Endodermal cell (in vitro differentiated cells): ENCODE data around the gene PTPRN2. TPM values are rescaled to one million over a fixed set of nuclear protein-coding genes. Genes with fewer than 3 reads are reported as not detected.

Experiments
- DNase-seq: peaks from one replicate; pipeline ENCODE4 v3.0.0-alpha.2; 2017
- H3K27ac ChIP-seq: 2 replicates; pipeline ENCODE4 v1.5.1; 2013; ENCODE audit warnings: mild to moderate bottlenecking, low read depth, low read length, moderate library complexity
- H3K27me3 ChIP-seq: 2 replicates; pipeline ENCODE4 v1.6.1; 2013; ENCODE audit warnings: mild to moderate bottlenecking, low read length, moderate library complexity; ENCODE audit not compliant: insufficient read depth, control insufficient read depth, poor library complexity, severe bottlenecking
- H3K36me3 ChIP-seq: 2 replicates; pipeline ENCODE4 v1.7.0; 2013; ENCODE audit warnings: mild to moderate bottlenecking, low read length, moderate library complexity; ENCODE audit not compliant: control insufficient read depth, insufficient read depth
- H3K4me1 ChIP-seq: one replicate; pipeline ENCODE4 v1.7.0; 2013; ENCODE audit warnings: low read length; ENCODE audit not compliant: control insufficient read depth, insufficient read depth
- H3K4me3 ChIP-seq: 2 replicates; pipeline ENCODE4 v1.5.1; 2013; ENCODE audit warnings: mild to moderate bottlenecking, low read length, moderate library complexity
- H3K9ac ChIP-seq: 2 replicates; pipeline ENCODE4 v1.6.1; 2013; ENCODE audit warnings: mild to moderate bottlenecking, low read length, moderate library complexity; ENCODE audit not compliant: poor library complexity, severe bottlenecking; ENCODE audit errors: extremely low read depth
- H3K9me3 ChIP-seq: 2 replicates; pipeline ENCODE4 v1.6.1; 2013; ENCODE audit warnings: mild to moderate bottlenecking, low read length, moderate library complexity; ENCODE audit not compliant: control insufficient read depth
- H3K27ac Mint-ChIP-seq: 2 replicates; pipeline ENCODE4 v1.8.0; 2020; ENCODE audit warnings: mixed read lengths
- H3K27me3 Mint-ChIP-seq: 2 replicates; pipeline ENCODE4 v1.8.0; 2021; ENCODE audit warnings: mild to moderate bottlenecking, mixed read lengths; ENCODE audit not compliant: insufficient read depth
- H3K36me3 Mint-ChIP-seq: 2 replicates; pipeline ENCODE4 v1.8.0; 2020; ENCODE audit warnings: low read depth, mixed read lengths
- H3K4me1 Mint-ChIP-seq: 2 replicates; pipeline ENCODE4 v1.8.0; 2020; ENCODE audit warnings: mixed read lengths
- H3K4me3 Mint-ChIP-seq: 2 replicates; pipeline ENCODE4 v1.8.0; 2020; ENCODE audit warnings: mild to moderate bottlenecking, moderate library complexity, mixed read lengths
- H3K9me3 Mint-ChIP-seq: 2 replicates; pipeline ENCODE4 v1.8.0; 2020; ENCODE audit warnings: mild to moderate bottlenecking, mixed read lengths
- WGBS, 2 experiments: methylation state at CpG; one replicate each; pipeline versions ENCODE4 v1.1.5 to v1.1.7; 2013; ENCODE audit warnings: missing lambda C conversion rate in 2 of 2, mixed read lengths in 1 of 2; ENCODE audit not compliant: insufficient coverage in 1 of 2, insufficient read length in 1 of 2; 5-methylcytosine and 5-hydroxymethylcytosine counted together
- total RNA-seq, 2 donors: library from RNA; stranded (reverse); fragmentation: NEBNext Ultra II Directional in 1 of 2; extraction: Animal tissue kit (Norgen Biotek cat#: 25700) in 1 of 2; gene quantifications; 2 replicates in 1 of 2; 3 replicates in 1 of 2; pipeline ENCODE4 v1.2.1, GENCODE V29; 2021
- TF ChIP-seq, protein P1 (sequence below): fragments of 200-600 bp; sonication (generic); conservative IDR thresholded peaks from 2 replicates; pipeline ENCODE4 v1.5.0; 2021; ENCODE audit warnings: antibody characterized with exemption, mild to moderate bottlenecking

The PTPRN2 gene
- total RNA-seq, 2 donors from 2014 or later: 0.69 to 1.2 TPM

DNA sequence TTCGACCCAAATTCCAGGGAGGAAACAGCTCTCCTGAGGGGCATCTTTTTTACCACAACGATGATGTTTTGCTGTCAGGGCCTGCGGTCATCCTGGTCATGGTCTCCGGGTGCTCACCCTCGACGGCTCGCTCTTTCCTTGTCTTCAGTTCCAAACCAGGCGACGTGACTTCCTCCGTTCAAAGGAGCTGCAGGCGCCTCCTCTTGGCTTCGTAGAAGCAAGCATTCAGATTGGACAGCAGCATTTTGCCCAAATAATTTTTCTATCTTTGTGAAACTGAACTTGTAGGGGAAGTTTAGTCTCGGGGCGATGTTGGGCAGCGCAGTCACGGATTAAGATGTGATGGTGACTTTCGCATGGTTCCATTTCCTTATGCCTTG lies 1042.0 kb downstream of the PTPRN2 start:
- no peak overlapping the region for H3K27ac ChIP-seq
- TF ChIP-seq, protein P1, sequence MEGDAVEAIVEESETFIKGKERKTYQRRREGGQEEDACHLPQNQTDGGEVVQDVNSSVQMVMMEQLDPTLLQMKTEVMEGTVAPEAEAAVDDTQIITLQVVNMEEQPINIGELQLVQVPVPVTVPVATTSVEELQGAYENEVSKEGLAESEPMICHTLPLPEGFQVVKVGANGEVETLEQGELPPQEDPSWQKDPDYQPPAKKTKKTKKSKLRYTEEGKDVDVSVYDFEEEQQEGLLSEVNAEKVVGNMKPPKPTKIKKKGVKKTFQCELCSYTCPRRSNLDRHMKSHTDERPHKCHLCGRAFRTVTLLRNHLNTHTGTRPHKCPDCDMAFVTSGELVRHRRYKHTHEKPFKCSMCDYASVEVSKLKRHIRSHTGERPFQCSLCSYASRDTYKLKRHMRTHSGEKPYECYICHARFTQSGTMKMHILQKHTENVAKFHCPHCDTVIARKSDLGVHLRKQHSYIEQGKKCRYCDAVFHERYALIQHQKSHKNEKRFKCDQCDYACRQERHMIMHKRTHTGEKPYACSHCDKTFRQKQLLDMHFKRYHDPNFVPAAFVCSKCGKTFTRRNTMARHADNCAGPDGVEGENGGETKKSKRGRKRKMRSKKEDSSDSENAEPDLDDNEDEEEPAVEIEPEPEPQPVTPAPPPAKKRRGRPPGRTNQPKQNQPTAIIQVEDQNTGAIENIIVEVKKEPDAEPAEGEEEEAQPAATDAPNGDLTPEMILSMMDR: no peak
- no peaks in the 10 kb centered on the region for H3K4me1 Mint-ChIP-seq
- H3K27me3 Mint-ChIP-seq: no peaks in the 10 kb centered on the region
- no peak overlapping the region for H3K4me3 ChIP-seq
- no peak overlapping the region for H3K27ac Mint-ChIP-seq
- H3K27me3 ChIP-seq: no peaks in the 10 kb centered on the region
- WGBS, 2 experiments: 84 to 90% methylated on average over 15 to 17 of the region's 17 CpGs
- H3K4me3 Mint-ChIP-seq: no peak overlapping the region
- no peaks in the 10 kb centered on the region for H3K4me1 ChIP-seq
- H3K9ac ChIP-seq: no peak overlapping the region
- H3K9me3 Mint-ChIP-seq: no peaks in the 10 kb centered on the region
- H3K9me3 ChIP-seq: peaks cover 62% of the 10 kb centered on the region
- no peaks in the 10 kb centered on the region for H3K36me3 ChIP-seq
- no peak for DNase-seq
- H3K36me3 Mint-ChIP-seq: no peaks in the 10 kb centered on the region

DNA sequence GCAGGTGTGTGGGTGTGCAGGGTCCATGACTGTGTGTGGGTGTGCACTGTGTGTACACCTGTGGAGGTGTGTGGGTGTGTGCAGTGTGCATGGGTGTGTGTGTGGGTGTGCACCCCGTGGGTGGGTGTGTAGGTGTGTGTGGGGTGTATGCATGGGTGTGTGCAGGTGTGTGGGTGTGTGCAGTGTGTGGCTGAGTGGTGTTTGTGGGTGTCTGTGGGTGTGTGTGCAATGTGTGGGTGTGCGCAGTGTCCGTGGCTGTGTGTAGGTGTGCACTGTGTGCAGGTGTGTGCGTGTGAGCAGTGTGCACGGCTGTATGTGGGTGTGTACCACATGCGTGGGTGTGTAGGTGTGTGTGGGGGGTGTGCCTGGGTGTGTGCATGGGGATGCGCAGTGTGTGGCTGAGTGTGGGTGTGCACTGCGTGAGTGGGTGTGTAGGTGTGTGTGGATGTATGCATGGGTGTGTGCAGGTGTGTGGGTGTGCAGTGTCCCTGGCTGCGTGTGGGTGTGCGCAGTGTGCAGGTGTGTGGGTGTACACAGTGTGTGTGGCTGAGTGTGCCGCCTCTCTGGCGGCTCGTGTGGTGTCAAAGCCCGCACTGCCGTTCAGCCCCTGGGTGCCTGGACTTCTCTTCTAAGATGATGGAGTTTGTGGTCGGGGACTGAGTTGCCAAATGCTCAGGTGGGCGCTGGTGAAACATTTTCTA lies 1042.5 kb downstream of the PTPRN2 start:
- H3K9ac ChIP-seq: no peak overlapping the region
- Mint-ChIP-seq H3K4me3 (no peak overlapping the region), H3K36me3 (no peaks in the 10 kb centered on the region), H3K4me1 (no peaks in the 10 kb centered on the region), H3K27me3 (no peaks in the 10 kb centered on the region), H3K9me3 (no peaks in the 10 kb centered on the region), H3K27ac (no peak overlapping the region)
- DNase-seq: no peak
- no peak overlapping the region for H3K27ac ChIP-seq
- 81 to 96% methylated on average over 7 to 17 of the region's 17 CpGs for whole genome bisulfite sequencing, 2 experiments
- no peaks in the 10 kb centered on the region for H3K27me3 ChIP-seq
- H3K9me3 ChIP-seq: peaks cover 65% of the 10 kb centered on the region
- TF ChIP-seq, protein P1: no peak
- H3K36me3 ChIP-seq: no peaks in the 10 kb centered on the region
- H3K4me1 ChIP-seq: no peaks in the 10 kb centered on the region
- H3K4me3 ChIP-seq: no peak overlapping the region

DNA sequence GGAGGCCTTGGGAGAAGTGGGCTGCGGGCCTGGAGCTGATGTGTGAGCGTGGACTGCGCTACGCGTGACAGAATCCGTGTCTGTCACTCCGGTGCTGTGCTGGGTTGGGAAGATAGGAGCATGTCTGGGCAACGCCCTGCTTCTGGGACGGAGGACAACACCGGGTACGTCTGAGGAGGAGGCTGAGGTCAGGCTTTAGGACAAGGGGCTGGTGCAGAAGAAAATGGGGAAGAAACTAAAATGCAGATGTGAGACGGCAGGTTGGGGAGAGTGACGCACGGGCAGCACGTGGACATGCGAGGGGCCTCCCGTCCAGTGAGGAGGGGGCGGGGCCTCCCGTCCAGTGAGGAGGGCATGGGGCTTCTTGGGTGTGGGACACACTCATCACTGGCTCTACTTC lies 1043.4 kb downstream of the PTPRN2 start:
- WGBS, 2 experiments: 87 to 91% methylated on average over 15 to 19 of the region's 19 CpGs

More for the DNA sequence above, 1043.4 kb downstream of the PTPRN2 start:
- Mint-ChIP-seq H3K9me3 (no peaks in the 10 kb centered on the region), H3K27ac (no peak overlapping the region), H3K36me3 (no peaks in the 10 kb centered on the region), H3K4me1 (no peaks in the 10 kb centered on the region), H3K27me3 (no peaks in the 10 kb centered on the region), H3K4me3 (no peak overlapping the region)
- Histone ChIP-seq H3K4me3 (no peak overlapping the region), H3K27me3 (no peaks in the 10 kb centered on the region), H3K9me3 (peaks cover 63% of the 10 kb centered on the region), H3K27ac (no peak overlapping the region), H3K9ac (no peak overlapping the region), H3K4me1 (no peaks in the 10 kb centered on the region), H3K36me3 (no peaks in the 10 kb centered on the region)
- TF ChIP-seq, protein P1: no peak
- DNase-seq: no peak
